Measurements from ENCODE around the gene LRP1. TPM values are rescaled to one million over a fixed set of nuclear protein-coding genes. Genes with fewer than 3 reads are reported as not detected.
A peak's percentile ranks its signal among the peaks of the same experiment; 100 is the strongest.

The LRP1 gene
- total and polyA plus RNA-seq, 2 of the 4 experiments (the other 2 are of a cell fraction) = 73.1 to 142 TPM

DNA sequence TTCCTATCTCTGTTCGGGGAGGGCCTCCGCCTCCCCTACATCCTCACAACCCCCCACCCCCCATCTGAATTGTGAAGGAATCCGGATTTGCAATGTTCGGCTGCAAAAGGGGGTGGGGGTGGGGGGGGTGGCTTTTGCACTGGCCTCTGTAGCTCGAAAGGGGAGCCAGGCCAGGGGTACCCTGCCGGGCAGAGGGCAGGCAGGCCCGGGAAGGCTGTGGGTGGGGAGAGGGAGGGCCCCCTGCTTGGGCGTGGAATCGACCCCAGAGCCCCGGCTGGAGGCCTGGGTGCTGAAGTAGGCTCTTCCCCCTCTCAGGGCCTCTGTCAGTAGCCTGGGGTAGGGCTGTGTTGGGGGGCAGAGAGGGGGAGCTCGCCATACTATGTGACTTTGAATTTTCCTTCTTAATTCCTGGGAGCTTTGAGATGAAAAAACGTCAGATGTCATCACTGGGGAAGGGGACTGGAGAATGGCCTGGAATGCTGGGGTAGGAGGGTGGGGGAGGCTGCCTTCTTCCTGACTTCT is 1.1 kb downstream of the LRP1 start:
- H2BK5ac ChIP-seq (ENCODE audit: low read depth, low read length, poor library complexity, severe bottlenecking) = peak overlapping the region; percentile 97
- dilution Hi-C loops (cut with HindIII; ENCODE audit: low sequenced_read_pairs, unreplicated experiment) (no loop called here), in situ Hi-C loops (cut with MboI; ENCODE audit: low sequenced_read_pairs) (no loop called here), intact Hi-C loops (cut with micrococcal nuclease) (loop anchor here (2.0 kb wide), 1 partner anchor 19 kb away; no protein-coding TSS in a partner anchor)
- peak overlapping the region; percentile 12; the same call in 1 of the 3 replicates for H2BK15ac ChIP-seq (ENCODE audit: low read depth, low read length)
- peak overlapping the region; percentile 98 for H3K14ac ChIP-seq (replicated peaks; ENCODE audit: low read depth, low read length)
- ChIA-PET POLR2A (ENCODE audit: unreplicated experiment) (no interaction called here), CTCF (no interaction called here)
- peak overlapping the region; percentile 80 for H2AFZ ChIP-seq (replicated peaks; ENCODE audit: low read length, poor library complexity)
- TF ChIP-seq RAD21 (IDR thresholded peaks at IDR 0.05; ENCODE audit: low read length) = no peak
- TF ChIP-seq POLR2A (IDR thresholded peaks at IDR 0.05; ENCODE audit: low read depth, low read length) = no peak
- TF ChIP-seq FOS (IDR thresholded peaks at IDR 0.05; ENCODE audit: low read depth, low read length) = no peak
- WGBS, 2 experiments (ENCODE audit: extremely low coverage in 2 of 2, insufficient read length in 1 of 2) = 5% methylated on average over 4 of the region's 12 CpGs; no CpG with 5 or more reads in 1 of the 2 experiments
- DNase-seq (no peak), ATAC-seq (ENCODE audit: low read depth) (peak; percentile 1)
- peak overlapping the region; percentile 86 for H3K56ac ChIP-seq (ENCODE audit: extremely low read depth, insufficient read depth, low read length)
- H3K4ac ChIP-seq (ENCODE audit: low read depth, low read length) = peak overlapping the region; percentile 97
- peak overlapping the region; percentile 100 for H3K27ac ChIP-seq (ENCODE audit: insufficient read depth, low read length)
- H4K20me1 ChIP-seq (ENCODE audit: insufficient read depth, low read length) = peaks cover 48% of the 10 kb centered on the region
- no peak overlapping the region for H2BK20ac ChIP-seq (ENCODE audit: low read depth, low read length)
- peaks cover 28% of the 10 kb centered on the region for H3K4me1 ChIP-seq (ENCODE audit: control insufficient read depth, insufficient read depth, low read length)
- peaks cover 19 to 50% of the 10 kb centered on the region in 2 experiments; a peak in 3 of 4 replicates for H3K79me1 ChIP-seq (ENCODE audit: low read depth in 1 of 2, low read length in 2 of 2)
- H2AK9ac ChIP-seq (replicated peaks; ENCODE audit: low read depth, low read length, poor library complexity) = peak overlapping the region; percentile 98
- peak overlapping the region; percentile 65 for H4K5ac ChIP-seq (ENCODE audit: low read depth, low read length)
- H3K36me3 ChIP-seq (ENCODE audit: control insufficient read depth, insufficient read depth, low read length) = peaks cover 15% of the 10 kb centered on the region; the same call in 1 of the 2 replicates
- peak overlapping the region; percentile 90 for H3K4me3 ChIP-seq (ENCODE audit: insufficient read depth, low read depth, low read length)
- peaks cover 18% of the 10 kb centered on the region for H3K9me1 ChIP-seq (ENCODE audit: insufficient read depth, low read length)
- BruUV-seq (replicated peaks) = no TSS peak
- H2BK120ac ChIP-seq (ENCODE audit: low read depth, low read length) = peak overlapping the region; percentile 62; the same call in 1 of the 2 replicates
- H3K9ac ChIP-seq (ENCODE audit: low read depth, low read length) = peak overlapping the region; percentile 99
- H4K8ac ChIP-seq (ENCODE audit: low read depth in 2 of 2, low read length in 2 of 2) = peak overlapping the region in 1 of 2 experiments; percentile 80; a peak in 3 of 4 replicates
- no peaks in the 10 kb centered on the region for H3K9me3 ChIP-seq (ENCODE audit: control insufficient read depth, insufficient read depth, low read length)
- H3K27me3 ChIP-seq (ENCODE audit: control insufficient read depth, insufficient read depth, low read length) = no peaks in the 10 kb centered on the region
- peak overlapping the region; percentile 88 for H4K91ac ChIP-seq (ENCODE audit: insufficient read depth, low read depth, low read length)
- H3K23ac ChIP-seq (ENCODE audit: low read depth, low read length) = peak overlapping the region; percentile 71
- H2AK5ac ChIP-seq (ENCODE audit: low read depth, low read length) = peak overlapping the region; percentile 71
- H3K18ac ChIP-seq (ENCODE audit: low read depth, low read length) = peak overlapping the region; percentile 71
- H3K4me2 ChIP-seq (ENCODE audit: low read depth, low read length) = peak overlapping the region; percentile 96

All from IMR-90 (cell line).